K562 (cell line): ENCODE data around the gene ARFGAP1. TPM values are rescaled to one million over a fixed set of nuclear protein-coding genes. Genes with fewer than 3 reads are reported as not detected.
A peak's percentile ranks its signal among the peaks of the same experiment; 100 is the strongest.

Experiments
- ATAC-seq: fragments of 200-7000 bp; cut with Tn5 transposase; 3 replicates; pipeline ENCODE4 v1.9.1; 2020; ENCODE audit warnings: moderate library complexity
- BruUV-seq: library from RNA; stranded (reverse); fragments of 400-500 nt; replicated peaks from 2 replicates; lab custom pipeline; 2021; lab: Mats Ljungman, UMichigan
- CTCF ChIA-PET: fragments of 300-600 bp; formaldehyde crosslinking; extraction: SDS; loops from one replicate; lab custom pipeline; 2021; ENCODE audit warnings: low intra/inter-chr PET ratio; lab: Yijun Ruan, JAX
- POLR2A ChIA-PET: fragments of 300-600, 350-650 bp; sonication (Branson Sonifier 250); formaldehyde crosslinking; extraction: SDS; loops from one replicate; lab custom pipeline; 2021; ENCODE audit warnings: antibody characterized with exemption, inconsistent platforms; lab: Yijun Ruan, JAX
- DNase-seq, 4 experiments: peaks; one replicate each; pipeline versions ENCODE4 v3.0.0 to v3.0.0-alpha.2; 2011 to 2018; ENCODE audit warnings: low spot score in 3 of 4, mixed read lengths in 3 of 4; ENCODE audit errors: extremely low read depth in 1 of 4
- FAIRE-seq: peaks from 2 replicates; lab custom pipeline; 2011; peaks lifted over from hg19 to GRCh38; lab: Jason Lieb, UNC
- H2AFZ ChIP-seq: 2 replicates; pipeline ENCODE4 v1.6.0; 2011; ENCODE audit warnings: low read depth, low read length, control low read depth, inconsistent platforms
- H3K27ac ChIP-seq: fragments of 200-600 bp; 3 replicates; pipeline ENCODE4 v1.8.0; 2011; ENCODE audit warnings: low read depth, mild to moderate bottlenecking, control low read depth, inconsistent platforms, low read length, moderate library complexity, mixed read lengths; ENCODE audit errors: extremely low read depth
- H3K27me3 ChIP-seq, 2 experiments: fragments of 300-600 bp in 1 of 2; 2 replicates in 1 of 2; 3 replicates in 1 of 2; pipeline versions ENCODE4 v1.6.0 to v1.8.0; 2011; ENCODE audit warnings: inconsistent platforms in 2 of 2, low read length in 2 of 2, mild to moderate bottlenecking in 1 of 2, mixed read lengths in 1 of 2, moderate library complexity in 1 of 2; ENCODE audit not compliant: control insufficient read depth in 2 of 2, insufficient read depth in 2 of 2
- H3K36me3 ChIP-seq: fragments of 300-600 bp; 3 replicates; pipeline ENCODE4 v1.8.0; 2011; ENCODE audit warnings: mild to moderate bottlenecking, low read length, inconsistent platforms; ENCODE audit not compliant: control insufficient read depth, insufficient read depth
- H3K4me1 ChIP-seq, 2 experiments: fragments of 200-600 bp in 1 of 2; replicated peaks in 1 of 2; 2 replicates in 1 of 2; 3 replicates in 1 of 2; pipeline versions ENCODE4 v1.5.1 to v1.8.0; 2011; ENCODE audit warnings: inconsistent platforms in 2 of 2, low read length in 2 of 2, mild to moderate bottlenecking in 1 of 2, mixed read lengths in 1 of 2, moderate library complexity in 1 of 2; ENCODE audit not compliant: control insufficient read depth in 2 of 2, insufficient read depth in 2 of 2
- H3K4me2 ChIP-seq: 2 replicates; pipeline ENCODE4 v1.6.1; 2011; ENCODE audit warnings: low read length, control low read depth, inconsistent platforms, mixed read lengths; ENCODE audit not compliant: insufficient read depth
- H3K4me3 ChIP-seq: fragments of 200-600 bp; sonication (generic), shearing (Covaris generic); 2 replicates; pipeline ENCODE4 v1.5.1; 2016; ENCODE audit warnings: control low read depth, inconsistent platforms
- H3K79me2 ChIP-seq: fragments of 200-600 bp; 3 replicates; pipeline ENCODE4 v1.8.0; 2011; ENCODE audit warnings: low read length, inconsistent platforms; ENCODE audit not compliant: control insufficient read depth, insufficient read depth
- H3K9ac ChIP-seq, 2 experiments: 2 replicates each; pipeline versions ENCODE4 v1.6.0 to v1.6.1; 2011; ENCODE audit warnings: low read depth in 2 of 2, low read length in 2 of 2, control low read depth in 1 of 2, inconsistent platforms in 1 of 2, mild to moderate bottlenecking in 1 of 2, mixed read lengths in 1 of 2; ENCODE audit not compliant: insufficient read depth in 1 of 2
- H3K9me1 ChIP-seq: one replicate; pipeline ENCODE4 v1.6.0; 2011; ENCODE audit warnings: inconsistent platforms, mild to moderate bottlenecking, low read length, moderate library complexity; ENCODE audit not compliant: control insufficient read depth, insufficient read depth
- H3K9me3 ChIP-seq: replicated peaks from 2 replicates; pipeline ENCODE4 v1.5.1; 2011; ENCODE audit warnings: low read depth, low read length, inconsistent platforms; ENCODE audit not compliant: control insufficient read depth, insufficient read depth
- H4K20me1 ChIP-seq: replicated peaks from 2 replicates; pipeline ENCODE4 v1.6.1; 2011; ENCODE audit warnings: low read length, inconsistent platforms, mixed read lengths; ENCODE audit not compliant: control insufficient read depth, insufficient read depth
- BHLHE40 ChIP-seq: IDR thresholded peaks from 2 replicates; pipeline ENCODE4 v1.6.1; 2011; ENCODE audit warnings: low read length, improper control_type of control experiment
- BRD4 ChIP-seq: fragments of 200-600 bp; sonication (generic); IDR thresholded peaks from 2 replicates; pipeline ENCODE4 v1.6.1; 2017; ENCODE audit warnings: inconsistent platforms
- CBX3 ChIP-seq, 2 experiments: IDR thresholded peaks; 1 replicate in 1 of 2; 2 replicates in 1 of 2; pipeline ENCODE4 v1.6.1; 2012; ENCODE audit warnings: inconsistent platforms in 2 of 2, low read length in 2 of 2, borderline replicate concordance in 1 of 2, control low read depth in 1 of 2
- CREB1 ChIP-seq, 2 experiments: sonication (generic) in 1 of 2; formaldehyde crosslinking in 1 of 2; IDR thresholded peaks; 2 replicates each; pipeline versions ENCODE4 v1.6.1 to v1.8.0; 2012 to 2022; ENCODE audit warnings: inconsistent platforms in 1 of 2, mild to moderate bottlenecking in 1 of 2, missing genetic modification reagents in 1 of 2, moderate library complexity in 1 of 2
- CREM ChIP-seq: IDR thresholded peaks from 2 replicates; pipeline ENCODE4 v1.6.1; 2014; ENCODE audit warnings: antibody characterized with exemption, low read depth
- CTBP1 ChIP-seq: fragments of 450-650 bp; IDR thresholded peaks from 2 replicates; pipeline ENCODE4 v1.6.1; 2016; ENCODE audit warnings: borderline replicate concordance
- FOSL1 ChIP-seq: fragments of 200-800 bp; sonication (Bioruptor generic); conservative IDR thresholded peaks from 2 replicates; pipeline ENCODE4 v1.6.1; 2016; ENCODE audit warnings: missing genetic modification characterization, missing compliant biosample characterization
- GTF2E2 ChIP-seq: fragments of 200-800 bp; sonication (Bioruptor generic); IDR thresholded peaks from 2 replicates; pipeline ENCODE4 v1.6.1; 2016; ENCODE audit warnings: missing genetic modification characterization, missing compliant biosample characterization
- JUN ChIP-seq, 2 experiments: sonication (generic) in 1 of 2; formaldehyde crosslinking in 1 of 2; IDR thresholded peaks; 2 replicates each; pipeline versions ENCODE4 v1.6.1 to v1.8.0; 2012 to 2022; ENCODE audit warnings: borderline replicate concordance in 2 of 2, mild to moderate bottlenecking in 2 of 2, improper control_type of control experiment in 1 of 2, low read depth in 1 of 2, low read length in 1 of 2, missing genetic modification reagents in 1 of 2
- MCM3 ChIP-seq: fragments of 450-650 bp; IDR thresholded peaks from 2 replicates; pipeline ENCODE4 v1.6.1; 2016
- NONO ChIP-seq, 2 experiments: fragments of 200-400 bp in 1 of 2; fragments of 450-650 bp in 1 of 2; formaldehyde crosslinking in 1 of 2; IDR thresholded peaks; 2 replicates each; pipeline ENCODE4 v1.6.1; 2017; ENCODE audit warnings: low read depth in 2 of 2, mild to moderate bottlenecking in 2 of 2, moderate library complexity in 2 of 2, low read length in 1 of 2
- PCBP1 ChIP-seq: fragments of 200-400 bp; formaldehyde crosslinking; IDR thresholded peaks from 2 replicates; pipeline ENCODE4 v1.6.1; 2018; ENCODE audit warnings: mild to moderate bottlenecking, low read depth, low read length; ENCODE audit not compliant: poor library complexity, severe bottlenecking
- PHF21A ChIP-seq: fragments of 450-650 bp; IDR thresholded peaks from 2 replicates; pipeline ENCODE4 v1.6.1; 2017; ENCODE audit warnings: low read depth, borderline replicate concordance
- POLR2AphosphoS5 ChIP-seq: IDR thresholded peaks from 2 replicates; pipeline ENCODE4 v1.6.1; 2011; ENCODE audit warnings: mild to moderate bottlenecking, low read depth, low read length, moderate library complexity; ENCODE audit not compliant: control insufficient read depth, insufficient read depth
- SMARCE1 ChIP-seq: fragments of 450-650 bp; IDR thresholded peaks from 2 replicates; pipeline ENCODE4 v1.7.1; 2016; ENCODE audit warnings: mild to moderate bottlenecking
- WGBS: fragments of 100-300 bp; shearing (Covaris generic); methylation state at CpG from one replicate; pipeline ENCODE4 v1.1.6; 2016; ENCODE audit warnings: low coverage, mixed read lengths; ENCODE audit not compliant: insufficient coverage; ENCODE audit errors: missing lambda C conversion rate; 5-methylcytosine and 5-hydroxymethylcytosine counted together
- in situ Hi-C: fragments of 300-500 bp; cut with MboI; formaldehyde crosslinking; loops from 4 replicates; pipeline ENCODE4 v1.15.0; 2018; ENCODE audit warnings: inconsistent platforms, mixed read lengths
- intact Hi-C: fragments of 100-400 bp; cut with micrococcal nuclease; formaldehyde crosslinking; loops from 2 replicates; pipeline ENCODE4 v1.14.2; 2022
- polyA plus RNA-seq, 8 experiments: library from polyadenylated mRNA; depleted of rRNA in 4 of 8; stranded (reverse) in 5 of 8; unstranded in 3 of 8; fragments of >200 nt; fragmentation: Nextera tagmentation in 2 of 8; fragmentation: Illumina TruSeq in 1 of 8; extraction: Ambion mirVana in 2 of 8; extraction: Trizol in 1 of 8; gene quantifications; 2 replicates each; pipeline versions ENCODE4 v1.2.1 to v1.2.3, GENCODE V29; 2011 to 2014; ENCODE audit warnings: inconsistent platforms in 1 of 8, missing spikeins in 1 of 8
- total RNA-seq, 7 experiments: library from RNA; depleted of rRNA in 6 of 7; stranded (reverse); fragments of >200 nt in 6 of 7; fragmentation: Illumina TruSeq in 2 of 7; extraction: Trizol in 2 of 7; gene quantifications; 2 replicates each; pipeline versions ENCODE4 v1.2.1 to v1.2.3, GENCODE V29; 2011 to 2021; ENCODE audit warnings: low replicate concordance in 1 of 7
- TF ChIP-seq, protein P1 (sequence below), 2 experiments: fragments of 450-650 bp; IDR thresholded peaks; 2 replicates each; pipeline ENCODE4 v1.6.1; 2016
- TF ChIP-seq, protein P2 (sequence below), 2 experiments: fragments of 450-650 bp; conservative IDR thresholded peaks; 2 replicates each; pipeline ENCODE4 v1.6.1; 2017; ENCODE audit warnings: mild to moderate bottlenecking in 2 of 2, moderate library complexity in 2 of 2

ARFGAP1 gene
- total and polyA plus RNA-seq, 9 of the 15 experiments (the other 6 are each of a cell fraction or from before 2014, with no cell fraction given) = 0.53 to 102 (median 33.5) TPM

DNA sequence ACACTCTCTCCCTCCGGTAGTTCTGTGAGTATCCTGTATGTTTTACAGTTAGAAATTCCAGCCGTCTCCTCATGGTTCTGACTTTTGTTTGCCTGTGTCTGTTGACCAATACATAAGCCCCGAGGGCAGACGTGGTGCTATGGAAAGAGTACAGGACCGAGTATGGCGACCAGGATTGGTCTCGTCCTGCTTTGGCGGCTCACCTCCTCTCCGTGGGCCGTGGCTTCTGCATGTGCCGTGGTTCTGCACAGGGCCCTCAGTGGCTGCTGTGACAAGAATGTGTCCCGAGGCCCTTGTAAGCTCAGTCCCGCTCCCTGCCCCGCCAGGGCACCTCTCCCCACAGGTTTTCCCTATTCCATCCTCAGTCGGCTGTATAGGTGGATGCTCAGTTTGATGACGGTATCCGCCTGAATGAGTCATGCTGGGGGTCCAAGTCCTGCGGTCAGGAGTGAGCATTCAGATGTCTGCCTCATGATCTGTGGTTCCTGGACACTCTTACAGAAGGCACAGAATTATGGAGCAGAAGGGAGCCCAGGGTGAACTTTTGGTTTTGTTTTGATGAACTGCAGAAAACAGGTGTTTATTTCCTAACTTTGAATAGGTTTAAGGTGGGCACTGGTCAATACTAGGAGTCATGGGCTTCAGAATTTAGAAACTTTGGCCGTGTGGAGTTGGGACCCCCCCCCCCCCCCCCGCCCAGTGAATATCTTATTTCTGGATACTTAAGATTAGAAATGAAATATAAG, 1.2 kb downstream of the ARFGAP1 start:
- Histone ChIP-seq H3K36me3 (peaks cover 41% of the 10 kb centered on the region; the same call in 2 of the 3 replicates), H3K27ac (peak overlapping the region; percentile 80), H3K4me3 (peak overlapping the region; percentile 88), H4K20me1 (peaks cover 28% of the 10 kb centered on the region), H3K27me3 (no peaks in the 10 kb centered on the region), H3K9me3 (no peaks in the 10 kb centered on the region), H2AFZ (no peak overlapping the region), H3K9me1 (peaks cover 6% of the 10 kb centered on the region), H3K79me2 (peaks cover 44% of the 10 kb centered on the region), H3K9ac (peak overlapping the region; percentile 88 to 91), H3K4me1 (peaks cover 11 to 32% of the 10 kb centered on the region in 2 experiments; a peak in 4 of 5 replicates), H3K4me2 (peak overlapping the region; percentile 92)
- peak; percentile 94 for FAIRE-seq
- ChIA-PET POLR2A (interaction anchor here (1.1 to 2.3 kb wide), 3 partner anchors 9 to 62 kb away, joined by 3 to 24 read pairs (median 3); no protein-coding TSS in a partner anchor), CTCF (no interaction called here)
- peak; percentile 48 for ATAC-seq
- DNase-seq = peak; percentile 55 to 73 (median 60)
- in situ Hi-C loops = no loop called here
- TSS peak; percentile 74 for BruUV-seq
- intact Hi-C loops = no loop called here
- 5% methylated on average over 20 of the region's 20 CpGs for WGBS
- TF ChIP-seq, protein P1, sequence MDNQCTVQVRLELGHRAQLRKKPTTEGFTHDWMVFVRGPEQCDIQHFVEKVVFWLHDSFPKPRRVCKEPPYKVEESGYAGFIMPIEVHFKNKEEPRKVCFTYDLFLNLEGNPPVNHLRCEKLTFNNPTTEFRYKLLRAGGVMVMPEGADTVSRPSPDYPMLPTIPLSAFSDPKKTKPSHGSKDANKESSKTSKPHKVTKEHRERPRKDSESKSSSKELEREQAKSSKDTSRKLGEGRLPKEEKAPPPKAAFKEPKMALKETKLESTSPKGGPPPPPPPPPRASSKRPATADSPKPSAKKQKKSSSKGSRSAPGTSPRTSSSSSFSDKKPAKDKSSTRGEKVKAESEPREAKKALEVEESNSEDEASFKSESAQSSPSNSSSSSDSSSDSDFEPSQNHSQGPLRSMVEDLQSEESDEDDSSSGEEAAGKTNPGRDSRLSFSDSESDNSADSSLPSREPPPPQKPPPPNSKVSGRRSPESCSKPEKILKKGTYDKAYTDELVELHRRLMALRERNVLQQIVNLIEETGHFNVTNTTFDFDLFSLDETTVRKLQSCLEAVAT (IDR thresholded peaks at IDR 0.05) = peak in 1 of 2 experiments; percentile 51; a peak in 1 of 4 replicates
- TF ChIP-seq CREM = peak; percentile 66
- 0 out of 2 replicates have a peak, but pooled peaks have one; percentile 26 for TF ChIP-seq SMARCE1
- peak; percentile 32; the same call in 1 of the 2 replicates for TF ChIP-seq POLR2AphosphoS5
- TF ChIP-seq, protein P2, sequence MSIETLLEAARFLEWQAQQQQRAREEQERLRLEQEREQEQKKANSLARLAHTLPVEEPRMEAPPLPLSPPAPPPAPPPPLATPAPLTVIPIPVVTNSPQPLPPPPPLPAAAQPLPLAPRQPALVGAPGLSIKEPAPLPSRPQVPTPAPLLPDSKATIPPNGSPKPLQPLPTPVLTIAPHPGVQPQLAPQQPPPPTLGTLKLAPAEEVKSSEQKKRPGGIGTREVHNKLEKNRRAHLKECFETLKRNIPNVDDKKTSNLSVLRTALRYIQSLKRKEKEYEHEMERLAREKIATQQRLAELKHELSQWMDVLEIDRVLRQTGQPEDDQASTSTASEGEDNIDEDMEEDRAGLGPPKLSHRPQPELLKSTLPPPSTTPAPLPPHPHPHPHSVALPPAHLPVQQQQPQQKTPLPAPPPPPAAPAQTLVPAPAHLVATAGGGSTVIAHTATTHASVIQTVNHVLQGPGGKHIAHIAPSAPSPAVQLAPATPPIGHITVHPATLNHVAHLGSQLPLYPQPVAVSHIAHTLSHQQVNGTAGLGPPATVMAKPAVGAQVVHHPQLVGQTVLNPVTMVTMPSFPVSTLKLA (conservative IDR thresholded peaks at IDR 0.05) = 0 out of 4 replicates have a peak, but pooled peaks of 1 of the 2 experiments have one; percentile 27
- 0 out of 3 replicates have a peak, but pooled peaks of 1 of the 2 experiments have one; percentile 14 for TF ChIP-seq CBX3 (IDR thresholded peaks at IDR 0.05; ENCODE audit: borderline replicate concordance in 1 of 2, low read length in 2 of 2)
- TF ChIP-seq PHF21A = no peak
- 0 out of 2 replicates have a peak, but pooled peaks have one; percentile 43 for TF ChIP-seq CTBP1
- TF ChIP-seq CREB1 (IDR thresholded peaks at IDR 0.05) = 0 out of 2 replicates have a peak, but pooled peaks have one; percentile 18
- no peak for TF ChIP-seq CREB1 (CRISPR knock-in tag; IDR thresholded peaks at IDR 0.05)
- no peak for TF ChIP-seq NONO (IDR thresholded peaks at IDR 0.05; ENCODE audit: low read depth in 2 of 2, low read length in 1 of 2)
- no peak for TF ChIP-seq GTF2E2 (tag)
- TF ChIP-seq BRD4 = 0 out of 2 replicates have a peak, but pooled peaks have one; percentile 47
- TF ChIP-seq BHLHE40 = 0 out of 2 replicates have a peak, but pooled peaks have one; percentile 12
- TF ChIP-seq MCM3 = no peak
- peak; percentile 77; the same call in 1 of the 2 replicates for TF ChIP-seq JUN (IDR thresholded peaks at IDR 0.05; ENCODE audit: borderline replicate concordance, low read depth, low read length)
- TF ChIP-seq JUN (CRISPR knock-in tag; IDR thresholded peaks at IDR 0.05; ENCODE audit: borderline replicate concordance) = no peak
- peak; percentile 65; the same call in 1 of the 2 replicates for TF ChIP-seq FOSL1
- TF ChIP-seq PCBP1 = no peak
